SKM-1 treated with dmso at 0.1 percent for 144 hours (cell line): ENCODE measurements around the gene KIFC3.

Experiments
- DNase-seq: peaks from one replicate; lab custom pipeline; 2025; ENCODE audit not compliant: unreplicated experiment; lab: John Stamatoyannopoulos, UW

The KIFC3 gene

GRCh38 chr16:57770361-57770760 is 31.9 kb downstream of the KIFC3 start:
- no peak for DNase-seq

- DNase-seq: no peak
These were observed 32.6 kb downstream of the KIFC3 start for GRCh38 chr16:57769541-57770145.

- DNase-seq: no peak
These were observed 35.5 kb downstream of the KIFC3 start for GRCh38 chr16:57766714-57767348.

GRCh38 chr16:57765160-57765728 is 37.0 kb downstream of the KIFC3 start:
- DNase-seq: no peak

GRCh38 chr16:57764341-57765159 is 37.7 kb downstream of the KIFC3 start:
- peak; percentile 18 for DNase-seq

GRCh38 chr16:57764006-57764340 is 38.3 kb downstream of the KIFC3 start:
- DNase-seq: no peak

GRCh38 chr16:57763285-57764005 is 38.8 kb downstream of the KIFC3 start:
- no peak for DNase-seq

GRCh38 chr16:57762365-57763040 is 39.8 kb downstream of the KIFC3 start:
- no peak for DNase-seq

GRCh38 chr16:57761957-57762356 is 40.3 kb downstream of the KIFC3 start:
- DNase-seq: no peak

- DNase-seq: no peak
These were observed 41.0 kb downstream of the KIFC3 start for GRCh38 chr16:57761301-57761700.

GRCh38 chr16:57760357-57761160 is 41.7 kb downstream of the KIFC3 start:
- no peak for DNase-seq

GRCh38 chr16:57759541-57760356 is 42.5 kb downstream of the KIFC3 start:
- DNase-seq: no peak

GRCh38 chr16:57759131-57759530 is 43.2 kb downstream of the KIFC3 start:
- DNase-seq: no peak

GRCh38 chr16:57758331-57759117 is 43.8 kb downstream of the KIFC3 start:
- DNase-seq: no peak

GRCh38 chr16:57757883-57758282 is 44.4 kb downstream of the KIFC3 start:
- DNase-seq: no peak

- peak; percentile 70 for DNase-seq
These were observed 44.9 kb downstream of the KIFC3 start for GRCh38 chr16:57757326-57757786.

GRCh38 chr16:57756424-57757325 is 45.6 kb downstream of the KIFC3 start:
- no peak for DNase-seq
